Breast epithelium (tissue), 4 donors: ENCODE measurements around the gene CASP8. TPM values are rescaled to one million over a fixed set of nuclear protein-coding genes. Genes with fewer than 3 reads are reported as not detected.

Experiments used
- DNase-seq, 2 donors: peaks; one replicate each; pipeline ENCODE4 v3.0.0-alpha.2; 2019; ENCODE audit warnings: low spot score in 2 of 2
- H3K27ac ChIP-seq, 2 donors: fragments of 200-600 bp; sonication (generic) in 1 of 2; one replicate each; pipeline ENCODE4 v1.5.1; 2016 to 2019; ENCODE audit warnings: mild to moderate bottlenecking in 1 of 2
- H3K27me3 ChIP-seq, 2 donors: fragments of 200-600 bp; sonication (generic) in 1 of 2; one replicate each; pipeline versions ENCODE4 v1.5.1 to v1.6.0; 2017 to 2019; ENCODE audit warnings: control low read depth in 1 of 2, mild to moderate bottlenecking in 1 of 2
- H3K36me3 ChIP-seq: fragments of 200-600 bp; one replicate; pipeline ENCODE4 v1.5.1; 2019
- H3K4me1 ChIP-seq, 2 donors: fragments of 200-600 bp; sonication (generic); one replicate each; pipeline ENCODE4 v1.5.1; 2016 to 2019; ENCODE audit warnings: control low read depth in 1 of 2
- H3K4me3 ChIP-seq, 3 donors: fragments of 200-600 bp; sonication (generic); 1 replicate in 2 of 3; 2 replicates in 1 of 3; pipeline ENCODE4 v1.5.1; 2016 to 2019; ENCODE audit warnings: mild to moderate bottlenecking in 3 of 3, moderate library complexity in 2 of 3
- H3K9me3 ChIP-seq, 2 donors: fragments of 200-600 bp; sonication (generic) in 1 of 2; one replicate each; pipeline ENCODE4 v1.5.1; 2016 to 2019; ENCODE audit warnings: control low read depth in 1 of 2
- POLR2A ChIP-seq: fragments of 450-650 bp; IDR thresholded peaks from one replicate; pipeline ENCODE4 v1.6.1; 2016; ENCODE audit warnings: antibody characterized with exemption, mild to moderate bottlenecking, moderate library complexity
- POLR2AphosphoS5 ChIP-seq, 3 donors: sonication (generic); formaldehyde crosslinking; IDR thresholded peaks; one replicate each; pipeline ENCODE4 v1.6.1; 2017; ENCODE audit warnings: antibody characterized with exemption in 3 of 3
- intact Hi-C: fragments of 100-400 bp; cut with DNase I; formaldehyde crosslinking; loops from one replicate; pipeline ENCODE4 v1.15.1; 2023; ENCODE audit warnings: low total_unique reads
- total RNA-seq, 3 donors: library from RNA; depleted of rRNA; stranded (reverse); fragments of >200 nt; gene quantifications; one replicate each; pipeline ENCODE4 v1.1.0, GENCODE V29; 2016
- TF ChIP-seq, protein P1 (sequence below), 3 donors: fragments of 450-650 bp; IDR thresholded peaks; one replicate each; pipeline ENCODE4 v1.5.1; 2016 to 2017; ENCODE audit warnings: antibody characterized with exemption in 3 of 3, mild to moderate bottlenecking in 3 of 3, moderate library complexity in 3 of 3

The CASP8 gene
- 10 to 100 TPM; 18.2 to 28.8 (median 21.3) TPM for total RNA-seq

DNA sequence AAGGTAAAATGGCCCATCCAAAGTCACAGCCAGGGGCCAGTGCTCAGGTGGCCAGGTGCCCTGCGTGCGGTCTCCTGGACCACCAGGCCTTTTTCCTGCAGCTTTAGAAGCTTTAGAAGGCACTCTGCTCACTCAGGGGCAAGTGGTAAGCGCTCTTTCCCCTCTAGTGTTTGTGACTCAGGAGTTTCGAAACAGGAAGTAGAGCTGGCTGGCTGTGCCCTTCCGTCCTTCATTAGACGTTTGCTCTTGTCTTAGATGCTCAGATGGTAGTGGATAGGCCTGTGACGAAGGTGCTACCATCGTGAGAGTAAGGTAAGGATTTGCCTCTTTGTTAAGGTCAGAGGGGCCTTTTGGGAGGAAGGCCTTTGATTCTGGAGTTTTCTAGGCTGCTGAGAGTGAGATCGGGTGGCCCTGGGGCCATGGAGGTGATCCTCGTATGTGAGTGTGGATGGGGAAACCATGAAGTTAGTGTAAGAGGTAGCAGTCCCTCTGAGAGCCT is at the start of gene CASP8:
TSS of gene CASP8 (plus strand) at position 235 of the 499 bp plus-strand sequence. CDS start 5,951 bp downstream, outside the sequence.
- Histone ChIP-seq H3K9me3 (no peaks in the 10 kb centered on the region), H3K4me3 (peak within 1 kb of the TSS; percentile 7 to 78 (median 65)), H3K36me3 (no peaks in the 10 kb centered on the region), H3K27ac (peak within 1 kb of the TSS; percentile 92 to 93), H3K4me1 (no peaks in the 10 kb centered on the region), H3K27me3 (no peaks in the 10 kb centered on the region)
- no peak for DNase-seq
- intact Hi-C loops: no loop called here
- TF ChIP-seq POLR2AphosphoS5 (IDR thresholded peaks at IDR 0.05) (no peak), POLR2A (no peak)
- TF ChIP-seq, protein P1, sequence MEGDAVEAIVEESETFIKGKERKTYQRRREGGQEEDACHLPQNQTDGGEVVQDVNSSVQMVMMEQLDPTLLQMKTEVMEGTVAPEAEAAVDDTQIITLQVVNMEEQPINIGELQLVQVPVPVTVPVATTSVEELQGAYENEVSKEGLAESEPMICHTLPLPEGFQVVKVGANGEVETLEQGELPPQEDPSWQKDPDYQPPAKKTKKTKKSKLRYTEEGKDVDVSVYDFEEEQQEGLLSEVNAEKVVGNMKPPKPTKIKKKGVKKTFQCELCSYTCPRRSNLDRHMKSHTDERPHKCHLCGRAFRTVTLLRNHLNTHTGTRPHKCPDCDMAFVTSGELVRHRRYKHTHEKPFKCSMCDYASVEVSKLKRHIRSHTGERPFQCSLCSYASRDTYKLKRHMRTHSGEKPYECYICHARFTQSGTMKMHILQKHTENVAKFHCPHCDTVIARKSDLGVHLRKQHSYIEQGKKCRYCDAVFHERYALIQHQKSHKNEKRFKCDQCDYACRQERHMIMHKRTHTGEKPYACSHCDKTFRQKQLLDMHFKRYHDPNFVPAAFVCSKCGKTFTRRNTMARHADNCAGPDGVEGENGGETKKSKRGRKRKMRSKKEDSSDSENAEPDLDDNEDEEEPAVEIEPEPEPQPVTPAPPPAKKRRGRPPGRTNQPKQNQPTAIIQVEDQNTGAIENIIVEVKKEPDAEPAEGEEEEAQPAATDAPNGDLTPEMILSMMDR (IDR thresholded peaks at IDR 0.05): no peak

DNA sequence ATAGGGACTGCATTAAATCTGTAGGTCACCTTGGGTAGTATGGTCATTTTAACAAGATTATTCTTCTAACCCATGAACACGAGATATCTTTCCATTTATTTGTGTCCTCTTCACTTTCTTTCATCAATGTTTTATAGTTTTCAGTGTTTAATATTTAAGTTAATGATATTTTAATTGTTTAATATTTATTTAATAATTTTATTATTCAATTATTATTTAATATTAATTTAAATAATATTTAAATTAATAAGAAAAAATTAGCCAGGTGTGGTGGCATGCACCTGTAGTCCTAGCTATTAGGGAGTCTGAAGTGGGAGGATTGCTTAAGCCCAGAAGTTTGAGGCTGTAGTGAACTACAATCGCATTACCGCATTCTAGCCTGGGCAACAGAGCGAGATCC is 44.4 kb upstream of the CASP8 start:
- intact Hi-C loops: no loop called here

DNA sequence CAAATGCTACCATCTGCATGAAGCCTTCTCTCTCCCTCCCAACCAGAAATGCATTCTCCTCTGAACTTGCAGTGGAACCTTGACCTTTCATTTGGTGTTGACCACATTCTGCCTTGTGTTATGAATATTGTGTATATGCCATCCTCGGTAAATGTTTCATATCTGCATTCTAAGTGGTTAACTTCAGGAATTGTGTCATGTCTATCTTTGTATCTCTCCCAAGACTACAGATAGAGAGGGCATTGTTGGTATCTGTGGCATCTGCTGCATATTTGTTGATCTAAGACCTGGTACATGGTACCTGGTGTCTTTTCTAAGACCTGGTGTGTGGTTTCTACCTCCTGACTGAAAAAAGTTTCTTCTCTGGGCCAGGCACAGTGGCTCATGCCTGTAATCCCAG is 43.4 kb upstream of the CASP8 start:
- H3K27ac ChIP-seq: no peak overlapping the region
- no peak overlapping the region for H3K4me3 ChIP-seq
- H3K4me1 ChIP-seq: no peaks in the 10 kb centered on the region
- TF ChIP-seq, protein P1 (IDR thresholded peaks at IDR 0.05): no peak
- TF ChIP-seq POLR2AphosphoS5 (IDR thresholded peaks at IDR 0.05): no peak
- no peak for TF ChIP-seq POLR2A
- intact Hi-C loops: no loop called here
- no peaks in the 10 kb centered on the region for H3K27me3 ChIP-seq
- H3K36me3 ChIP-seq: no peaks in the 10 kb centered on the region
- DNase-seq: no peak
- H3K9me3 ChIP-seq: no peaks in the 10 kb centered on the region

More for the DNA sequence above, 44.4 kb upstream of the CASP8 start:
- TF ChIP-seq POLR2AphosphoS5 (IDR thresholded peaks at IDR 0.05): no peak
- no peak for TF ChIP-seq POLR2A
- TF ChIP-seq, protein P1 (IDR thresholded peaks at IDR 0.05): no peak
- Histone ChIP-seq H3K9me3 (no peaks in the 10 kb centered on the region), H3K4me3 (no peak overlapping the region), H3K36me3 (no peaks in the 10 kb centered on the region), H3K27ac (no peak overlapping the region), H3K27me3 (no peaks in the 10 kb centered on the region), H3K4me1 (no peaks in the 10 kb centered on the region)
- DNase-seq: no peak

DNA sequence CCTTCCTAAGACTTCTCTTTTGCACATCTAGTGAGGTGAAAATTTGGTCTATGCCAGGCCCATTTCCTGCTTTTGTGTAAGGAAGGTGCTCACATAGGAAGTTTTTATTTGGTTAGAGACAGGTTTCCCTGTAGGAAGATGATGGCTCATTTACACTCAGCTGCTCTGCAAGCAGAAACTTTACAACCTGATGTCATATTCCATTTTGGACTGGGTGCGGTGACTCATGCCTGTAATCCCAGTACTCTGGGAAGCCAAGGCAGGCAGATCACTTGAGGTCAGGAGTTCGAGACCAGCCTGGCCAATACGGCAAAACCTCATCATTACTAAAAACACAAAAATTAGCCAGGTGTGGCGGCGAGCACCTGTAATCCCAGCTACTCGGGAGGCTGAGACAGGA is 41.6 kb upstream of the CASP8 start:
- H3K4me1 ChIP-seq: no peaks in the 10 kb centered on the region
- intact Hi-C loops: no loop called here
- H3K9me3 ChIP-seq: no peaks in the 10 kb centered on the region
- no peak for TF ChIP-seq POLR2A
- no peak for TF ChIP-seq POLR2AphosphoS5 (IDR thresholded peaks at IDR 0.05)
- TF ChIP-seq, protein P1 (IDR thresholded peaks at IDR 0.05): no peak
- no peak for DNase-seq
- H3K4me3 ChIP-seq: no peak overlapping the region
- no peaks in the 10 kb centered on the region for H3K36me3 ChIP-seq
- no peak overlapping the region for H3K27ac ChIP-seq
- no peaks in the 10 kb centered on the region for H3K27me3 ChIP-seq

DNA sequence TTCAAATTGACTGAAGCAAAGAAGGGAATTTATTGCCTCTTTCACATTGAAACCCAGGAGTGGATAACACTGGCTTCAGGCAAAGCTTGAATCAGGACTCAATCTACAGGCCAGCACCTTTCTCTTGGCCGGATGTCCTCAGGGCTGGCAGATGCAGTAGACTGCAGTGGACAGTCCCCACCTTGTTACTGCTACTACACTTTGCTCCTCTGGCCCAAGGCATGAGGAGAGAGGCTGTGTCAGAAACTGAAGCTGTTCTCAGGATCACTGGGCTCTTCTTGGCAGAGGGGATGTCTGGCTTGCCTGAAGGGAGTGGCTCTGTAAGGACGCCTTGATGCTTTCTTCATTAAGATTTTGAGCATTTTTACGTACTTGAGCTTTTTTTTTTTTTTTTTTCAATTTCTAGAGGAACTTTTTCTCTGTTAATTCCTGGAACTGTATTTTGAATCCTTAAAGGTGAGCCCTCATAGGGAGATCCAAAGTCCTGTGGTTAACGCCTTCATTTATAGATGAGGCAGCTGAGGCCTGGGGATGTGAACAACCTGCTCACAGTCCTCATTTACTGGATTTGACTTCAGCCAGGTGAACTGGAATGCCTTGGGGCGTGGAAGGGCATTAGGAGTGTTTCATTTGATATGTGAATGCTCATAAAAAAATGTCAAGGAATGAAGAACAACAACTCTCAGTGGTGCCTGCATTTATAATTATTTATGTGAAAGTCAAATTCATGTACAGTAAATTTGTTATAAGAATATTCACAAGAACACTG is 40.8 kb upstream of the CASP8 start:
- TF ChIP-seq POLR2AphosphoS5 (IDR thresholded peaks at IDR 0.05): no peak
- TF ChIP-seq POLR2A: no peak
- TF ChIP-seq, protein P1 (IDR thresholded peaks at IDR 0.05): no peak
- Histone ChIP-seq H3K9me3 (no peaks in the 10 kb centered on the region), H3K27me3 (no peaks in the 10 kb centered on the region), H3K27ac (peak overlapping the region in 1 of 2 donors; percentile 33), H3K4me3 (no peak overlapping the region), H3K4me1 (no peaks in the 10 kb centered on the region), H3K36me3 (no peaks in the 10 kb centered on the region)
- intact Hi-C loops: no loop called here
- DNase-seq: no peak
